C4-2B (cell line): ENCODE measurements around the gene FHL5.

Experiments used
- CTCF ChIP-seq: fragments of 450-650 bp; conservative IDR thresholded peaks from 2 replicates; pipeline ENCODE4 v1.5.1; 2017; ENCODE audit warnings: mild to moderate bottlenecking
- ZFX ChIP-seq: fragments of 450-650 bp; IDR thresholded peaks from 2 replicates; pipeline ENCODE4 v1.6.1; 2017

DNA sequence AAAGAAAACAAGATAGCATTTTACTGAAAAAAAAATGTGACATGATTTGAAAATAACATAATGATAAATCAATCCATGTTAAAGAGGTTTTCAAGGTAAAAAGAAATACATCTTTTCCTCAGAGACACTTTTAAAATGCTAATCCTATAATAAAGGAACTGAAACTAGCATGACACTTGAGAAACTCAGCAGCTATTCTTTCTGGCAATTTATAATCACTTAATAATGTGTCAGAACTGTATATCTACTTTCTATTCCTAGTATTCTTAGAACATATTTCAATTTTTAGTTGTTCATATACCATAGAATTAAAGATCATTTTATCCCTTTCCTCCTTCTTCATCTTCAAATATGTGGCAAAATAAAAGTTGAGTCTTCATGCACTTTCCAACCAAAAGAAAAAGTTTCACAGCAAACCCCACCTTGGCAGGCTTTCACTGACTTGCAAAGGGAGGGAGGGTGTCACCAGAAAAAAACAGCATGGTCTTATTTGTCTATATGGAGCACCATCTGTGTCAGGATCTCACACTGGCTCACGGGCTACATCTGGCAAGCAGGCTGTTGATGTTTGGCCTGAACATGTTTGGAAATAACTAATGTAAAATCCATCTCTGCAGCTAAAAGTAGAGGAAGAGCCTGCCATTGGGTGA, 48.5 kb downstream of the FHL5 start:
- TF ChIP-seq CTCF: no peak
- TF ChIP-seq ZFX: no peak
